GM21515 (cell line): ENCODE measurements around the gene TAF6L.
A peak's percentile ranks its signal among the peaks of the same experiment; 100 is the strongest.
"Not testable (repeated sequence)": the region's sequence is repeated elsewhere in the genome, so short reads cannot be mapped to it uniquely, and the experiment has no call there.

Experiments used
- ATAC-seq: cut with Tn5 transposase; IDR thresholded peaks from one replicate; pipeline ENCODE4 v1.9.1; 2021; ENCODE audit not compliant: unreplicated experiment

The TAF6L gene, protein sequence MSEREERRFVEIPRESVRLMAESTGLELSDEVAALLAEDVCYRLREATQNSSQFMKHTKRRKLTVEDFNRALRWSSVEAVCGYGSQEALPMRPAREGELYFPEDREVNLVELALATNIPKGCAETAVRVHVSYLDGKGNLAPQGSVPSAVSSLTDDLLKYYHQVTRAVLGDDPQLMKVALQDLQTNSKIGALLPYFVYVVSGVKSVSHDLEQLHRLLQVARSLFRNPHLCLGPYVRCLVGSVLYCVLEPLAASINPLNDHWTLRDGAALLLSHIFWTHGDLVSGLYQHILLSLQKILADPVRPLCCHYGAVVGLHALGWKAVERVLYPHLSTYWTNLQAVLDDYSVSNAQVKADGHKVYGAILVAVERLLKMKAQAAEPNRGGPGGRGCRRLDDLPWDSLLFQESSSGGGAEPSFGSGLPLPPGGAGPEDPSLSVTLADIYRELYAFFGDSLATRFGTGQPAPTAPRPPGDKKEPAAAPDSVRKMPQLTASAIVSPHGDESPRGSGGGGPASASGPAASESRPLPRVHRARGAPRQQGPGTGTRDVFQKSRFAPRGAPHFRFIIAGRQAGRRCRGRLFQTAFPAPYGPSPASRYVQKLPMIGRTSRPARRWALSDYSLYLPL

DNA sequence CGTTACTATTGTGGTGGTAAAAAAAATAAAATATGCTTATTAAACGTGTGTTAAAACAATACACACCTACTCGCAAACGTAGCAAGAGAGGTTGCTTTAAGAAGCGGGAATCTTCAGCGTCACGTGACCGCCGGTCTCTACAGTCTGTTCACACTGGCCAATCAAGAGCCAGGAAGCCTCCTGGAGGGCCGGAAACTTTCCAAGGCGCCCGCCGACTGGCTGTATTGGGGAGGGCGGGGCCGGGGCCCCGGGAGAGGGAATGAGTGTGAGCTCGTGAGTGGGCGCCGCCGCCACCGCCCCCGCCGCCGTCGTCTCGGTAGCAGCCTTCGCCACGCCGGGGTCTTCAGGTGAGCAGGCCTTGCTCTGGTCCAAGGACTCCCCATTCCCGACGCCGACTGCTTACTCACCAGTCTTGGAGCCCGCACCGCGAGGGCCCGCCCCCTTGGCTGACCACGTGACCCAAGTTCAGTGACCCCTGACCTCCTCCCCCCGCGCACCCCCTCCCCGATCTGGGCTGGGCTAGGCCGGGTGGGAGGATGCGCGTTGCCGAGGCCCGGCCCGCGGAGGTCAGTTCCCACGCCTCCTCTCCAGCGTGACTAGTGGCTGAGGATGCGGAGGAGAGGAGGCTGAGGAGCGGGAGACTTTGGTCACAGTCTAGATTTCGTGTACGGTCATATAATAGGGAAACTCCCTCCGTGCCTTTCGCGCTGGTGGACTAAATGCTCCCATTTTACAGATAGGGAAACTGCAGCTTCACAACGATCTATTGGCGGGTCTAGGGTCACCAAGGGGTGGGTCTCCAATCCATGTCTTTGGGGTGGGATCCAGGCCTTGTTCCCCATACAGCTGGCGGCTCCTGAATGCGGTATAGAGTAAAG, at the start of gene TAF6L:
Gene TAF6L (plus strand): TSS at position 253 of the 878 bp plus-strand sequence. CDS start 4,388 bp downstream, outside the sequence.
- ATAC-seq = peak; percentile 70

DNA sequence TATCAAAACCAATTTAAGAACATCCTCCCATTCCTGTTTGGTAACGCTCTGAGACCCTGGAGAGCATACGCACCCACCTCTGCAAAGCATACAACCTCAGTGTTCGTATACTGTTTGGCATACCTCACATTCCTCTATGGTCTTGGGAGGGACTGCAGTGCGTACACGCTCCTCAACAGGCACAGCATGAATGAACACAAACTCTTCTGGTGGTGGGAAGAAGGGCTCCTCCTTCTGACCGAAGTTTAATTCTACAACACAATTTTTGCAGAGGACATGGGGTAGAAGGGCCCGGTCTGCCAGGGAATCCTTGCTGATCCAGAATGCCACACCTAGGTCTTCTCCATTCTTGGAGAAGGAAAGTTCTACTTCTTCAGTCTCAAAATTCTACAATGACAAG, 49.2 kb upstream of the TAF6L start:
- no peak for ATAC-seq

DNA sequence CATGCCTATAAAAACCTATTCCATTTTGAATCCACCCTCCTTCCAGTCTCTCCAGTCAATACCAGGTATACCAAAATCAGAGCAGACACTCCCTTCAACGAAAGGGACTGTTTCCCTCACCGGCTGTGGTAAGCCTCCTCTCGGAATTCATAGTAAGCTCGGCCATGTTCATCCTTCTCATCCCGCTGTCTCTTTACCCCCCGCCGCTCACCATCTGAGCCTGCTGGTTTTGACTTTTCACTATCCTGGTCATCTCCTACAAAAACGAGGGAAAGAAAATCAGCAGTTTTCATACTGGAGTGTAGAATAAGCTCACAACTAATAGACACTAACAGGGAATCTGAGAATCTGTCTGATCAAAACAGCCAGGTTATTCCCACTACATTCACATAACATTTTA, 47.0 kb upstream of the TAF6L start:
- ATAC-seq = no peak

DNA sequence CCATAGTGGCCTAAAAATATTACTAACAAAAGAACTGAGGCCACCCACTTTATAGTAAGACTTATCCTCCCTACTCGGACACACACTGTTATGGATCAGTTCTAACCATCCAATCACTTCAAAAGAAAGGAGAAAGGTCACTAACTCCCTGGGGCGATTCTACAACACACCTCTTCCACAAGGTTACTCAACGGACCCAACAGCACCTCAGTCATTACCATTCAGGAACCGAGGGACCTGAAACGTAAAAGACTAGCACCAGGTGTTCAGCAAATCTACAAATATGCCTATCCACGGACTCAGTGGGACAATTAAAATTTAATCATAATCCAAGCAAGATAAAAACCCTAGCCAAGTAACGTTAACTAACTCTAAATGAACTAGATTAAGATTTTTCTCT, 45.5 kb upstream of the TAF6L start:
- no peak for ATAC-seq

DNA sequence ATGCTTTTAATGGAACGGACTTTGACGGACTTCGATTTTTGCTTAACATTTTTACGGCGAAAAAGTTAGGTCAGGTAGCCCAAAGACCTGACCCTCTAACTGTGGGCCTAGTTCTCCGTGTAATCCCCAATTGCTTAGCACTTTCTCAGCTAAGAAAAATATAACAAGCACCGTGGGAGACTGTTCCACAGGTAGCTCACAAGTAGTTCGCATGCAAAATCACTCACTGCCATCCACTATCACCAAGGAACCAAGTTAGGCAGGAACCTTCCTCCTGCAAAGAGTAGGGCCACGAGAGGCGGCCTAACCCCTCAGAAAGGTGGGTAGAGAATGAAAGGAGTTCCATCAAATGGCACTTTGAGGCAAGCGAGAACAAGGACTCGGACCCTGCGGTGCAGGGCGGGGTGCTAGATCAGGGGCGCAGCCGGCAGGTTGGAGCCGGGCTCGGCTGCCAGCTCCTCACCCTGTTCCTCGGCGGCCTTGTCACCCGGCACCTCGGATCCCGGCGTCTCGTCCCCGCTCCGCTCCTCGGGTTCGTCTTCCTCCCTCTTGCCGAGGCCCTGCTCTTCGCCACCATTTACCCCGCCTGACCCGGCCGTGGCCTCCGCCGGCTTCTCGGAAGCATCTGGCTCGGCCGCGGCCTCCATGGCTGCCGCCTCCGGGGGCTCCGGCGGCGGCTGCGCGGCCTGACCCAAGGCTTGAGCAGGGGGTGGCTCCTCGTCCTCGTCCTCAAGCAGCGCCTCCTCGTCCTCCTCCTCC, 44.9 kb upstream of the TAF6L start:
- no peak for ATAC-seq

DNA sequence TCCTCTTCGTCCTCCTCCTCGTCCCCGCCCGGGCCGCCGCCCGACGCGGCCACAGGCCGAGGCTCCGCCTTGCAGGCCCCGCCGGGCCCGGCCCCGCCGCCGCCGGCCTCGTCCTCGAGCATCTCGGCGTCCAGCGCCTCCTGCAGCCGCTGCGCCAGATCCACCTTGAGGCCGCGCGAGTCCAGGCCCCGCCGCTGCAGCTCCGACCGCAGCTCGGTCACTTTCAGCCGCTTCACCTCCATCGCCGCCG, 44.4 kb upstream of the TAF6L start:
- ATAC-seq = no peak

DNA sequence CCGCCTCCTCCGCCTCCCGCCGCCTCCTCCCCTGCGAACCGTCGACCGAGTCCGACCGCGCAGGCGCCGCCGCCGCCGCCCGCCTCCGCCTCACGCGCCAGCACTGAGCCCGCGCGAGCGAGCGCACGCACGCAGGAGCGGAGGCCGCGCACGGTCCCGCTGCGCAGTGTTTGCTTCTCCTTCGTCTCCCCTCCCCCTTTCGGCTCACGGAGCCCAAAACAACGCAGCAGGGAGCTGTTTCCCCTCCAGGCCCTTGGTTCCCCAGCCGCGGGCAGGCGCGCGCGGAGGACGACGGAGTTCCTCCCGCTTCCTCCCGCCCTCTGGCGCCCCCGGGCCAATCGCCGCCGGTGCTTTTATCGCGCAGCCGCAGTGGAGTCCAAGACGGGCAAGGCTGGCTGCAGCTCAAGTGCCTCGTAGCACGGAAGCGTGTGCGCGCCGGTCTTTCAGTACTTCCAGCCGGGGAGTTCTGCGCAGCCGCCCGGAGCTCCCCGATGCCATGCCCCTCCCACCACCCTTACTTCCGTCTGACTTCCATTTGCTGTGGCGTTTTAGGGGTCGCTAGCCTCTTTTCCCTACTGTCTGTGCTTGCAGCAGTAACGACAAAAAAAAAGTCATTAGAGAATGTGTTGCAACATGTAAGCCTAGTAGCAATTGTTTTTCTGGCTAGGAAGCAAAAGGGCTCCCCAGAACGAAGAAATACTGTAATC, 43.9 kb upstream of the TAF6L start, which contains the start of gene HNRNPUL2:
Gene HNRNPUL2 (minus strand): TSS at position 293 of the 707 bp plus-strand sequence. CDS start 301 bp downstream, outside the sequence.
- ATAC-seq = peak; percentile 70

DNA sequence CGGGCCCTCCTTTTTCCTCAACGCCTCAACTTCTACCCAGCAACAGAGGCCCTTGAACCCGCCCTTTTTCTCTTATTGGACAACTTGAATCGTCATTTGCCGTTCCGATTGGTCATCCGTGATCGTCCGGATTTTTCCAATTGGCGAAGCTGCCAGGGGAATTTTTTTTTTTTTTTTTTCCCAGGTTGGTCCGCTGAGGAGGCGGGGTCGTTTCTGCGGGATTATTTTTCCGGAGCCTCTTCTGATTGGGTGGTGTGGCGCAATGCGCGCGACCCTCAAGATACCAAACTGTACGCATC, 43.4 kb upstream of the TAF6L start:
- ATAC-seq = peak; percentile 48

DNA sequence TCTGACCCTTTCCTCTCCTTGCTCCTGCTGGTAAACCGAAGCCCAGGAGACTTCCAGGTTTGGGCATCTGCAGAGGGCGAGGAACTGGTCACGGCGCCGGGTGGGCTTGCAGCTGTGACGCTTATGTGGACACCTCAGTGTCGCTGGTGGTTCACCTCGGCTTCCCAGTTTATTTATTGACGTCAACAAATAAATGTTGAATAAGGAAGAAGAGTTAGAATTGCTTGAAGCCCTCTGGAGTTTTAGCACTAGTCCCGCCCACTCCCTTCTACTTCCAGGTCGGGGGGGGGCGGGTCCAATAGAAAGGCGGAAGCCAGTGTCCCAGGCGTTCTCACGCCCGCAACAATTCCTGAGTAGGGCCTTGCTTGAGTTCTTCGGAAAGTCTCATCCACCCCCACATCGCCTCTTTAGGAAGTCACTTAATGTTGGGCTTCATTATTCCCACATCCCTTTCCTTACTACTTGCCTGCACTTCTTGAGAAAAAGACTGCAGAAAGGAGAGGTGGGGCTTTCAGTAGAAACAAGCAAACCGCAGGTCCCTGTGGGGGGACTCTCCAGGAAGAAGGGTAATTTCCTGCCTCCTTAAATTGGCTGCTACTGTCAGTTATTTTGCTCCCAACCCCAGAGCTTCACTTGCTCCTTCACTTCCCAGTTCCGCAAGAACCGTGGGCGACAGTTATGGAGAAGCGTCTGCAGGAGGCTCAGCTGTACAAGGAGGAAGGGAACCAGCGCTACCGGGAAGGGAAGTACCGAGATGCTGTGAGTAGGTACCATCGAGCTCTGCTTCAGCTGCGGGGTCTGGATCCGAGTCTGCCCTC, 42.8 kb upstream of the TAF6L start, which contains the start of gene TTC9C:
Gene TTC9C (plus strand): TSS at position 316 of the 818 bp plus-strand sequence. CDS start 363 bp downstream, at position 679.
- ATAC-seq = peak; percentile 15

DNA sequence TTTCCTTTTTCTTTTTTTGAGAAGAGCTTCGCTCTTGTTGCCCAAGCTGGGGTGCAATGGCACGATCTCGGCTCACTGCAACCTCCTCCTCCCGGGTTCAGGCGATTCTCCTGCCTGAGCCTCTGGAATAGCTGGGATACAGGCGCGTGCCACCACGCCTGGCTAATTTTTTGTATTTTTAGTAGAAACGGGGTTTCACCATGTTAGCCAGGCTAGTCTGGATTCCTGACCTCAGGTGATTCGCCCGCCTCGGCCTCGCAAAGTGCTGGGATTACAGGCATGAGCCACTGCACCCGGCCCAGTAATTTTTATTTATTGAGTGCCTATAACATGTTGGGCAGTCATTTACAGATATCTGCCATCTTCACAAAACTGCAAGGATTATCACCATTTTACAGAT, 41.1 kb upstream of the TAF6L start:
- not testable (repeated sequence) for ATAC-seq

DNA sequence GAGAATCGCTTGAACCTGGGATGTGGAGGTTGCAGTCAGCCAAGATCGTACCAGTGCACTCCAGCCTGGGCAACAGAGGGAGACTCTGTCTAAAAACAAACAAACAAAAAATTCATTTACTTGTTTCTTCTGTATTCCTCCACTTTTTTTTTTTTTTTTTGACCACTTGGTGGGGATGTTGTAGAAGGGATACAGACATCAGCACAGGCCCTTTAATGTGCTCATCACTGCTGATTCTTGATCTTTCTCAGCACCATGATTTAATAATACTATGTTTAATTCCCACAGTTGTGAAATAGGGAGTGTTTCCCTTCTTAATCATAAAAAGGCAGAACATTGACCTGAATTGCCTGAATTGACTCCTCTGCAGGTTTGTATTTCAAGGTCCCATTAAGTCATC, 38.4 kb upstream of the TAF6L start:
- ATAC-seq = no peak

DNA sequence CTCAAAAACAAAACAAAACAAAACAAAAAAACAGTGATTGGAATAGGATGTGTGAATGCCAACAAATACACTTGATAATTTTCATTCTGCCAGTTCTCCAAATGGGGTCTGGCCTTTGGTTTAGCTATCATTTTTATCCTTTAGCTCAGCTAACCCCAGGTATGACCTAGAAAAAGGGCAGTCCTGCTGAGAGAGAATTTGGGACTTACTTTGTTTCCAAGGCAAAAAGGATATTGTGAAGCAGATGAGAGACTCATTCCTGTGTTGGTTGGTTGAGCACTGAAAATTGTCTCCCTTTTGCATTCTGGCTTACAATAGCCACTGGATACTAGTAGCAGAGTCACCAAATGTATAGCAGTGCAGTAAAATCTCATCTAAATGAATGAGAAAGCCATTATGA, 34.0 kb upstream of the TAF6L start:
- no peak for ATAC-seq

DNA sequence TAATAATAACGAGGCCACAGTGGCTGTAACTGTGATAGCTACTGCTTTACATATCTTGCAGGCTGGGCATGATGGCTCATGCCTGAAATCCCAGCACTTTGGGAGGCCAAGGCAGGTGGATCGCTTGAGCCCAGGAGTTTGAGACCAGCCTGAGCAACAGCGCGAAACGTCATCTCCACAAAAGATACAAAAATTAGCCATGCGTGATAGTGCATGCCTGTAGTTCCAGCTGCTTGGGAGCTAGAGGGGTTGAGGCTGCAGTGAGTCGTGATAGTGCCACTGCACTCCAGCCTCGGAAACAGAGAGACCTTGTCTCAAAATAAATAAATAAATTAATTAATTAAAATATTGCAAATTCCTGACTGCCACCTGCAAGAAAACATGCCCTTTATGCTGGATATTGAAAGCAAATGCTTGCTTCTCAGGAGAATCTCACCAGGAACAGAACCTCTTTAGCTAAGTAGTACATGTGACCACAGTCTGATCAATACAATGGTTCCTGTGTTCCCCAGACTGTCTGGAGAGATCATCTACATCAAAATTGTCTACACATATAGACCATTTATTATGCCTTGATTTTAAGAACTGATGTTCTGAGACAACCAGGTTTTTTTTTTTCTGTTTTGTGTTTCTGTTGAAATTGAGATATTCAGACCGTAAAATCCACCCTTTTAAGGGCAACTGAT, 23.6 kb upstream of the TAF6L start:
- ATAC-seq = no peak

DNA sequence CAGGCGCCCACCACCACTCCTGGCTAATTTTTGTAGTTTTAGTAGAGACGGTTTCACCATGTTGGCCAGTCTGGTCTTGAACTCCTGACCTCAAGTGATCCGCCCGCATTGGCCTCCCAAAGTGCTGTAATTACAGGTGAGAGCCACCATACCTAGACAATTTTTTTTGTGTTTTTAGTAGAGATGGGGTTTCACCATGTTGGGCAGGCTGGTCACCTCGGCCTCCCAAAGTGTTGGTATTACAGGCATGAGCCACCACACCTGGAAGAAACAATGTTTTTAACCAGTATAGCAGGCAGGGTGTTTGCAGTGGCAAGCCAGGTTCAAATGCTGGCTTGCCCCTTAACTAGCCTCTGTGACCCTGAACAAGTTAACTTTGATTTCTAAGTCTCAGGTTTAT, 21.3 kb upstream of the TAF6L start:
- not testable (repeated sequence) for ATAC-seq

DNA sequence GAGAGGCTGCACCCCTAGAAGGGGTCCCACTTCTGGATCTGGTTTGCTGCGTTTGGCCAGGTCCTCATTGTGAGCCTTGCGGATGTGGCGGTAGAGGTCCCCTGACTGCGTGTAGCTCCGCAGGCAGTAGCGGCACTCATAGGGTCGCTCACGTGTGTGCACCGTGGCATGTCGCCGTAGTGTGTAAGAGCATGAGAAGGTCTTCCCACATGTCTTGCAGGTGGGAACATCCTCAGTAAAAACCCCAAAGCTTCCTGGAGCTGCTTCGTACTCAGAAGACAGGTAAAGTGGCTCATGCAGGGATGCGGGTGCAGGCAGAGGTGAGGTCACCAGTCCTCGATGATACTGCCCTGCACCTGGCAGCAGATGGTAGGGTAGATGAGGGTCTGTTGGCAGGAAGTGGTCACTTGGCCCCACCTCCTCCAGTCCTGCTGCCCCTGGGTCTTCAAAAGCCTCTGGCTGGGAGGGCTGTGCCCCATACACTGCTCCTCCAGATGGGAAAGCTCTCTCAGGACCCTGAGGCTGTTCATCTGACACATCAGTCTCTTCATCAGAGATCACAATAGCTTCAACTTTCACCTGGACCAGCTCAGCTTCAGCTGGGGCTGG, 18.9 kb upstream of the TAF6L start:
- no peak for ATAC-seq

DNA sequence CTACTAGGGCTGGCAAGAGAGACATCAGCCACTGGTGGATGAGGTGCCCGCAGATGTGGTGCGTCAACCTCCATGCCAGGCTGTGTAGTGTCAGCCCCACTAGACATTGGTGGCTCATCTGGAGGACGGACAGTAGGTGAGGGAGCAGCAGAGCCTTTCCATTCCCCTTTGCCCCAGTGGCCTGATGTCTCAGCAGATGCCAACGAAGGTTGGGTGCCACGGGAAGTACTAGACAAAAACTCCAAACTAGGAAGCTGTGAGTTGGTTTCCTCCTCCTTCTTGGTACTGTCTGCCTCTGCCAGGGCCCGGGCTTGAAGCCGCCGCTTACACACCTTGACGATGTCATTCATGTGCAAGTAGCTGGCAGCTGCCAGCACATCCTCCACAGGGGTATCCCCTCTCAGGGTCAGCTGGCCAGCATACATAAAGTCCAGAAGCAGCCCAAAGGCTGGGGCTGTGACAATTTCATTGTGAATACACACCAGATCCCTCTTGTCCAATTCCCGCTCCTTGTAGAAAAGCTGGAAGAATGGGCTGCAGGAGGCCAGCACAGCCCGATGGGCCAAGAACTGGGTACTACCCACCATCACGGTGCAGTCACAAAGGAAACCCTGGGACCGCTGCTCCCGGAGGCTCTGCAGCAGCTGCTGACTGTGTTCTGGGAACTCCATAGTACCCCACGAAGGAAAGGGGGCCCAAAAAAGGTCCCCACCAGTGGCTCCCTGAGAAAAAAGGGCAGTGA, 18.0 kb upstream of the TAF6L start:
- ATAC-seq = peak; percentile 1

DNA sequence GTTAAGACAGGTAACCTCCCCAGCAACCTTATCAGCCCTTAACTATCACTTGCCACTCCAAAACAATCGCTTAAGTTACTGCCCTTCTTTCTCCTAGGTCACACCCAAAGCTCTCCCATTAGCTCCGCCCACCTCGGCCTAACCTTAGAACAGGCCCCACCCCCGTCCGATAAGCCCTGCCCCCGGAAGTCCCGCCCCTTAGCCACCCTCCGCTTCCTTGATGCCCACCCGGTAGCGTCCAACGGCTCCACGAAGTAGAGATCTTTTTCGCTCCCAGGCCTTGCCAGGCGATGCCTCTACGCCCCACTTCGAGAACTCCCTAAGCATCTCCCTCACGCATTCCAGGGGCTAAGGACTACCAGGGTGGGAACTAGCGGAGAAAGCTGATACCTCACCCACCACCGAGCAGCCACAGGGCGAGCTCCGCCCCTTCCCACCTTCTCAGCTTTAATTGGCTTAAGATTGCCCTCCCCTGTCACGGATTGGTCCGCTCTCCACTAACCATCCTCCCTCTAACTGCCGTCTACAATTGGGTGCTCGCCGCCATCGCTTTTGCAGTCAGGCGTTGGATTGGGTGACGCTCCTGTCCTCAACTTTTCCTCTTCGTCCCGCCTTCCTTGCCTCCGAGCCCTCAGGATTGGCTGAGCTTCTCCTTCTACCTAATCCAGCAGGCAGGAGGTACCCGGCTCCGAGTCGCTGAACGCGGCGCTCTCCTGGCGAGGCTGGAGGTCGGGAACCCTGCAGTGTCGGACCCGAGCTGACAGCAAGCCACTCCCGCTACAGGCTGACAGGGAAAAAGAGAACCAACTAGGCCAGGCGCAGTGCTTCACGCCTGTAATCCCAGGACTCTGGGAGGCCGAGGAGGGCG, 17.2 kb upstream of the TAF6L start, which contains the start of gene ZBTB3:
Gene ZBTB3 (minus strand): TSS at position 425 of the 868 bp plus-strand sequence. CDS start 496 bp downstream, outside the sequence.
- ATAC-seq = peak; percentile 91
